Right renal pelvis (tissue), 4 donors: ENCODE data around the gene SPRYD4. TPM values are rescaled to one million over a fixed set of nuclear protein-coding genes. Genes with fewer than 3 reads are reported as not detected.
"Not testable (repeated sequence)": the region's sequence is repeated elsewhere in the genome, so short reads cannot be mapped to it uniquely, and the experiment has no call there.

Source experiments
- DNase-seq, 4 donors: peaks; one replicate each; pipeline ENCODE4 v3.0.0-alpha.2; 2013; ENCODE audit warnings: low read depth in 4 of 4, low spot score in 3 of 4, missing footprints in 1 of 4
- polyA plus RNA-seq, 4 donors: library from polyadenylated mRNA; unstranded; fragments of 120-200 nt; gene quantifications; one replicate each; pipeline ENCODE4 v1.2.1, GENCODE V29; 2013; ENCODE audit not compliant: insufficient read length in 4 of 4

The SPRYD4 gene
- polyA plus RNA-seq, 4 donors: 3.5 to 4.8 (median 4.3) TPM

GRCh38 chr12:56476143-56476542 lies 7.8 kb downstream of the SPRYD4 start:
- DNase-seq: no peak

- DNase-seq: no peak
Measured at GRCh38 chr12:56476972-56477432, 8.6 kb downstream of the SPRYD4 start.

- DNase-seq: no peak
Measured at GRCh38 chr12:56477521-56478225, 9.3 kb downstream of the SPRYD4 start.

GRCh38 chr12:56479625-56480024 lies 11.2 kb downstream of the SPRYD4 start:
- DNase-seq: no peak

- no peak for DNase-seq
Measured at GRCh38 chr12:56484566-56484965, 16.2 kb downstream of the SPRYD4 start.

GRCh38 chr12:56486694-56487093 lies 18.3 kb downstream of the SPRYD4 start:
- DNase-seq: no peak

GRCh38 chr12:56487448-56488040 lies 19.2 kb downstream of the SPRYD4 start:
- DNase-seq: peak in 1 of 4 donors; percentile 23

- peak; percentile 57 to 64 (median 58) for DNase-seq
Measured at GRCh38 chr12:56488041-56488955, 19.9 kb downstream of the SPRYD4 start, which contains the start of gene GLS2. TSS of gene GLS2 (minus strand) at chr12:56488161. CDS start at chr12:56488118, 43 bp downstream.

GRCh38 chr12:56490360-56490759 lies 22.0 kb downstream of the SPRYD4 start:
- no peak for DNase-seq

GRCh38 chr12:56493409-56494105 lies 25.2 kb downstream of the SPRYD4 start:
- DNase-seq: not testable (repeated sequence)

GRCh38 chr12:56494106-56494415 lies 25.7 kb downstream of the SPRYD4 start:
- DNase-seq: not testable (repeated sequence)

- not testable (repeated sequence) for DNase-seq
Measured at GRCh38 chr12:56494481-56494880, 26.1 kb downstream of the SPRYD4 start.

GRCh38 chr12:56496704-56497103 lies 28.3 kb downstream of the SPRYD4 start:
- DNase-seq: not testable (repeated sequence)

GRCh38 chr12:56498126-56498902 lies 29.9 kb downstream of the SPRYD4 start:
- DNase-seq: not testable (repeated sequence)

GRCh38 chr12:56499452-56499851 lies 31.1 kb downstream of the SPRYD4 start:
- not testable (repeated sequence) for DNase-seq

- not testable (repeated sequence) for DNase-seq
Measured at GRCh38 chr12:56499879-56500278, 31.5 kb downstream of the SPRYD4 start.

GRCh38 chr12:56510786-56511185 lies 42.4 kb downstream of the SPRYD4 start:
- no peak for DNase-seq

GRCh38 chr12:56514014-56514318 lies 45.6 kb downstream of the SPRYD4 start:
- DNase-seq: not testable (repeated sequence)

GRCh38 chr12:56517854-56518253 lies 49.5 kb downstream of the SPRYD4 start:
- DNase-seq: no peak

GRCh38 chr12:56518570-56518969 lies 50.2 kb downstream of the SPRYD4 start:
- DNase-seq: no peak
